HCT116 (cell line): ENCODE results near the gene NTHL1. TPM values are rescaled to one million over a fixed set of nuclear protein-coding genes. Genes with fewer than 3 reads are reported as not detected.

Source experiments
- ATAC-seq: fragments of 200-7000 bp; cut with Tn5 transposase; 2 replicates; pipeline ENCODE4 v1.9.1; 2020; ENCODE audit warnings: mild to moderate bottlenecking, moderate library complexity
- BruUV-seq: library from RNA; stranded (reverse); fragments of 400-500 nt; replicated peaks from 2 replicates; lab custom pipeline; 2021; lab: Mats Ljungman, UMichigan
- CTCF ChIA-PET: fragments of 300-600 bp; sonication (Branson Sonifier 250); formaldehyde crosslinking; loops from one replicate; lab custom pipeline; 2021; ENCODE audit warnings: antibody characterized with exemption; lab: Charles Lee
- POLR2A ChIA-PET: fragments of 300-600, 350-600 bp; sonication (Branson Sonifier 250); formaldehyde crosslinking; loops from one replicate; lab custom pipeline; 2021; ENCODE audit warnings: antibody characterized with exemption; lab: Charles Lee
- RAD21 ChIA-PET, 2 experiments: fragments of 300-600 bp; sonication (Branson Sonifier 250); formaldehyde crosslinking; loops; one replicate each; lab custom pipeline; 2023; ENCODE audit warnings: low total read pairs in 2 of 2; ENCODE audit not compliant: uncharacterized antibody in 2 of 2, unreplicated experiment in 2 of 2, low non-redundant PET in 1 of 2; lab: Charles Lee
- DNase-seq: peaks from one replicate; pipeline ENCODE4 v3.0.0-alpha.2; 2010; ENCODE audit warnings: low read depth, low spot score
- H2AFZ ChIP-seq: fragments of 200-600 bp; shearing (Covaris generic), sonication (generic); 2 replicates; pipeline ENCODE4 v1.6.1; 2017; ENCODE audit warnings: low read depth, mixed run types, mixed read lengths, antibody characterized with exemption, low read length; ENCODE audit not compliant: poor library complexity, severe bottlenecking
- H3K27ac ChIP-seq: 2 replicates; pipeline ENCODE4 v1.5.1; 2012; ENCODE audit warnings: low read depth, low read length
- H3K27me3 ChIP-seq: fragments of 200-600 bp; sonication (generic); 2 replicates; pipeline ENCODE4 v1.6.1; 2016; ENCODE audit warnings: mixed run types, low read length, mixed read lengths; ENCODE audit not compliant: insufficient read depth
- H3K36me3 ChIP-seq, 2 experiments: fragments of 200-500 bp in 1 of 2; fragments of 200-600 bp in 1 of 2; sonication (Bioruptor generic) in 1 of 2; sonication (generic) in 1 of 2; 2 replicates each; pipeline versions ENCODE4 v1.5.1 to v1.6.1; 2014 to 2016; ENCODE audit warnings: low read length in 2 of 2, inconsistent platforms in 1 of 2, mixed read lengths in 1 of 2, mixed run types in 1 of 2; ENCODE audit not compliant: insufficient read depth in 2 of 2, control insufficient read depth in 1 of 2
- H3K4me1 ChIP-seq, 2 experiments: fragments of 200-600 bp in 1 of 2; sonication (generic) in 1 of 2; 2 replicates each; pipeline versions ENCODE4 v1.5.1 to v1.6.1; 2012 to 2017; ENCODE audit warnings: low read length in 2 of 2, inconsistent platforms in 1 of 2, mild to moderate bottlenecking in 1 of 2, mixed read lengths in 1 of 2, mixed run types in 1 of 2, moderate library complexity in 1 of 2; ENCODE audit not compliant: insufficient read depth in 2 of 2, control insufficient read depth in 1 of 2
- H3K4me2 ChIP-seq: fragments of 200-600 bp; sonication (generic); 2 replicates; pipeline ENCODE4 v1.6.1; 2017; ENCODE audit warnings: mixed run types, low read length, mixed read lengths
- H3K4me3 ChIP-seq, 2 experiments: fragments of 200-600 bp in 1 of 2; sonication (generic) in 1 of 2; replicated peaks in 1 of 2; 2 replicates each; pipeline ENCODE4 v1.5.1; 2011 to 2016; ENCODE audit warnings: low read length in 2 of 2, control low read depth in 1 of 2, low read depth in 1 of 2, mild to moderate bottlenecking in 1 of 2, mixed read lengths in 1 of 2, mixed run types in 1 of 2
- H3K79me2 ChIP-seq: fragments of 200-600 bp; sonication (generic); 2 replicates; pipeline ENCODE4 v1.6.1; 2017; ENCODE audit warnings: mild to moderate bottlenecking, mixed run types, low read length, moderate library complexity, mixed read lengths; ENCODE audit not compliant: insufficient read depth
- H3K9ac ChIP-seq: fragments of 200-600 bp; sonication (generic); 2 replicates; pipeline ENCODE4 v1.6.1; 2016; ENCODE audit warnings: low read length, mixed read lengths
- H3K9me2 ChIP-seq: fragments of 200-600 bp; sonication (generic), shearing (Covaris generic); 2 replicates; pipeline ENCODE4 v1.6.1; 2017; ENCODE audit warnings: mixed run types, mild to moderate bottlenecking, moderate library complexity; ENCODE audit not compliant: insufficient read depth
- H3K9me3 ChIP-seq, 2 experiments: fragments of 200-500 bp in 1 of 2; fragments of 200-600 bp in 1 of 2; sonication (Bioruptor generic) in 1 of 2; sonication (generic) in 1 of 2; 2 replicates each; pipeline ENCODE4 v1.6.1; 2014 to 2017; ENCODE audit warnings: low read length in 2 of 2, mixed read lengths in 2 of 2, inconsistent platforms in 1 of 2, low read depth in 1 of 2, mild to moderate bottlenecking in 1 of 2, mixed run types in 1 of 2, moderate library complexity in 1 of 2; ENCODE audit not compliant: control insufficient read depth in 1 of 2, insufficient read depth in 1 of 2
- H4K20me1 ChIP-seq: fragments of 200-600 bp; sonication (generic), shearing (Covaris generic); 2 replicates; pipeline ENCODE4 v1.6.1; 2017; ENCODE audit warnings: mixed run types, mild to moderate bottlenecking, moderate library complexity; ENCODE audit not compliant: insufficient read depth
- ATF3 ChIP-seq: IDR thresholded peaks from 2 replicates; pipeline ENCODE4 v1.6.1; 2012
- CBX3 ChIP-seq: IDR thresholded peaks from 2 replicates; pipeline ENCODE4 v1.6.1; 2012; ENCODE audit warnings: low read depth
- CEBPB ChIP-seq: IDR thresholded peaks from 2 replicates; pipeline ENCODE4 v1.6.1; 2012; ENCODE audit warnings: low read depth
- EGR1 ChIP-seq: IDR thresholded peaks from 2 replicates; pipeline ENCODE4 v1.6.1; 2012; ENCODE audit warnings: low read depth
- ELF1 ChIP-seq: IDR thresholded peaks from 2 replicates; pipeline ENCODE4 v1.6.1; 2012; ENCODE audit warnings: low read depth, borderline replicate concordance
- EZH2phosphoT487 ChIP-seq: fragments of 200-600 bp; IDR thresholded peaks from 2 replicates; pipeline ENCODE4 v1.6.1; 2018; ENCODE audit warnings: antibody characterized with exemption, borderline replicate concordance
- FOSL1 ChIP-seq: IDR thresholded peaks from 2 replicates; pipeline ENCODE4 v1.6.1; 2012; ENCODE audit warnings: low read depth
- JUND ChIP-seq: IDR thresholded peaks from 2 replicates; pipeline ENCODE4 v1.6.1; 2012
- POLR2A ChIP-seq: IDR thresholded peaks from 2 replicates; pipeline ENCODE4 v1.7.0; 2011; ENCODE audit warnings: borderline replicate concordance; ENCODE audit not compliant: insufficient read depth, insufficient read length; ENCODE audit errors: extremely low read depth
- POLR2AphosphoS5 ChIP-seq: IDR thresholded peaks from 2 replicates; pipeline ENCODE4 v1.6.1; 2011; ENCODE audit warnings: mild to moderate bottlenecking, low read depth, low read length, moderate library complexity
- RAD21 ChIP-seq: IDR thresholded peaks from 2 replicates; pipeline ENCODE4 v1.6.1; 2012; ENCODE audit warnings: low read depth, mild to moderate bottlenecking
- REST ChIP-seq: IDR thresholded peaks from 2 replicates; pipeline ENCODE4 v1.6.1; 2012; ENCODE audit warnings: low read depth
- SRF ChIP-seq: IDR thresholded peaks from 2 replicates; pipeline ENCODE4 v1.6.1; 2012; ENCODE audit warnings: low read depth
- TCF7L2 ChIP-seq: IDR thresholded peaks from 2 replicates; pipeline ENCODE4 v1.7.0; 2011; ENCODE audit warnings: borderline replicate concordance, inconsistent platforms; ENCODE audit not compliant: insufficient read depth, insufficient read length; ENCODE audit errors: extremely low read depth
- ZFX ChIP-seq: fragments of 450-650 bp; IDR thresholded peaks from 2 replicates; pipeline ENCODE4 v1.6.1; 2017
- ZNF274 ChIP-seq: fragments of 200-500 bp; sonication (Bioruptor generic); IDR thresholded peaks from 2 replicates; pipeline ENCODE4 v1.6.1; 2014; ENCODE audit warnings: mild to moderate bottlenecking, low read depth, low read length, inconsistent platforms
- intact Hi-C: fragments of 100-400 bp; cut with micrococcal nuclease; formaldehyde crosslinking; loops from 2 replicates; pipeline ENCODE4 v1.10.0; 2022
- total RNA-seq: library from RNA; stranded (reverse); gene quantifications from one replicate; pipeline ENCODE4 v1.2.1, GENCODE V29; 2021; ENCODE audit not compliant: unreplicated experiment

Gene NTHL1
- total RNA-seq, 1 experiment from 2014 or later: 40.1 TPM

GRCh38 chr16:2074071-2074470 is 26.4 kb upstream of the NTHL1 start:
- Histone ChIP-seq H3K4me2 (no peak overlapping the region), H3K27ac (no peak overlapping the region), H3K79me2 (no peaks in the 10 kb centered on the region), H3K4me3 (no peak overlapping the region), H3K9me3 (no peaks in the 10 kb centered on the region), H3K4me1 (no peaks in the 10 kb centered on the region), H3K9ac (no peak overlapping the region), H3K27me3 (no peaks in the 10 kb centered on the region), H4K20me1 (no peaks in the 10 kb centered on the region), H3K9me2 (no peaks in the 10 kb centered on the region)
- ATAC-seq (no peak), DNase-seq (no peak)
- RAD21 ChIA-PET: no interaction called here
- CTCF ChIA-PET: no interaction called here
- no TSS peak for BruUV-seq
- intact Hi-C loops: no loop called here
- POLR2A ChIA-PET: no interaction called here
- TF ChIP-seq EGR1: no peak
- no peak for TF ChIP-seq CEBPB
- TF ChIP-seq FOSL1: no peak
- no peak for TF ChIP-seq TCF7L2
- TF ChIP-seq ELF1: no peak
- TF ChIP-seq SRF: no peak
- TF ChIP-seq POLR2AphosphoS5: no peak
- no peak for TF ChIP-seq ZNF274
- no peak for TF ChIP-seq EZH2phosphoT487
- TF ChIP-seq ATF3: no peak
- no peak for TF ChIP-seq JUND
- TF ChIP-seq RAD21: no peak
- TF ChIP-seq, all 23 proteins: peak for 0
- H3K36me3 ChIP-seq: peaks cover 0 to 2% of the 10 kb centered on the region in 2 experiments; a peak in 1 of 4 replicates
- no peak overlapping the region for H2AFZ ChIP-seq

- POLR2A ChIA-PET: no interaction called here
Observed at GRCh38 chr16:2072926-2073325, 25.3 kb upstream of the NTHL1 start.

More at GRCh38 chr16:2072926-2073325, 25.3 kb upstream of the NTHL1 start:
- no peaks in the 10 kb centered on the region for H3K9me3 ChIP-seq
- intact Hi-C loops: no loop called here
- H3K4me2 ChIP-seq: no peak overlapping the region
- H4K20me1 ChIP-seq: no peaks in the 10 kb centered on the region
- no peak overlapping the region for H3K4me3 ChIP-seq
- H3K9ac ChIP-seq: no peak overlapping the region
- no peaks in the 10 kb centered on the region for H3K4me1 ChIP-seq
- no peaks in the 10 kb centered on the region for H3K79me2 ChIP-seq
- ATAC-seq: no peak
- no peaks in the 10 kb centered on the region for H3K9me2 ChIP-seq
- CTCF ChIA-PET: no interaction called here
- no peak for DNase-seq
- BruUV-seq: no TSS peak
- H3K36me3 ChIP-seq: peaks cover 0 to 5% of the 10 kb centered on the region in 2 experiments; a peak in 2 of 4 replicates
- TF ChIP-seq REST: no peak
- no peak for TF ChIP-seq CEBPB
- no peak for TF ChIP-seq ZFX
- no peak for TF ChIP-seq CBX3
- TF ChIP-seq POLR2A: no peak
- TF ChIP-seq, all 23 proteins: peak for 0
- Histone ChIP-seq H3K27me3 (no peaks in the 10 kb centered on the region), H3K27ac (no peak overlapping the region), H2AFZ (no peak overlapping the region)
- RAD21 ChIA-PET: no interaction called here
